Measurements from ENCODE around the gene LIMS2. TPM values are rescaled to one million over a fixed set of nuclear protein-coding genes. Genes with fewer than 3 reads are reported as not detected.

LIMS2 gene
- polyA plus RNA-seq, 1 donor (not counting 4 experiments of a cell fraction or from before 2014, with no cell fraction given): not detected

GRCh38 chr2:127641846-127642507 is 33.4 kb downstream of the LIMS2 start:
- Histone ChIP-seq H3K36me3 (ENCODE audit: control insufficient read depth in 2 of 2, extremely low read depth in 1 of 2, insufficient read depth in 2 of 2, low read length in 2 of 2) (no peaks in the 10 kb centered on the region), H3K27me3 (ENCODE audit: control insufficient read depth, extremely low read depth, insufficient read depth, low read length) (no peaks in the 10 kb centered on the region), H3K4me3 (ENCODE audit: control insufficient read depth in 2 of 3, extremely low read depth in 1 of 3, insufficient read depth in 2 of 3, low read depth in 1 of 3, low read length in 3 of 3) (no peak overlapping the region), H3K79me2 (ENCODE audit: control insufficient read depth, insufficient read depth, low read length) (no peaks in the 10 kb centered on the region), H4K20me1 (ENCODE audit: control insufficient read depth, extremely low read depth, insufficient read depth, low read length) (no peaks in the 10 kb centered on the region), H2AFZ (ENCODE audit: control insufficient read depth, low read length) (no peak overlapping the region), H3K4me1 (ENCODE audit: control insufficient read depth, extremely low read depth, insufficient read depth, low read length) (peaks cover 18% of the 10 kb centered on the region), H3K9me3 (ENCODE audit: control insufficient read depth, low read depth, low read length) (no peaks in the 10 kb centered on the region), H3K4me2 (ENCODE audit: control insufficient read depth, extremely low read depth, insufficient read depth, low read depth, low read length) (no peak overlapping the region), H3K27ac (ENCODE audit: control insufficient read depth, insufficient read depth, low read length) (no peak overlapping the region), H3K9ac (ENCODE audit: control insufficient read depth, extremely low read depth, insufficient read depth, low read length) (no peak overlapping the region), H3K9me1 (ENCODE audit: control insufficient read depth, extremely low read depth, insufficient read depth, low read length) (no peaks in the 10 kb centered on the region)
- no peak for FAIRE-seq
- dilution Hi-C loops (cut with MboI; ENCODE audit: extremely low pct_ligation_motif_present, low sequenced_read_pairs): no loop called here
- TF ChIP-seq CTCF (optimal IDR thresholded peaks at IDR 0.05 in 1 of 3, IDR thresholded peaks at IDR 0.05 in 1 of 3, conservative IDR thresholded peaks at IDR 0.05 in 1 of 3; ENCODE audit: extremely low read depth in 1 of 3, insufficient read depth in 2 of 3, low read length in 3 of 3): no peak
- TF ChIP-seq EZH2 (IDR thresholded peaks at IDR 0.05; ENCODE audit: low read length): no peak
- DNase-seq (ENCODE audit: low read depth, low spot score): no peak

GRCh38 chr2:127641133-127641532 is 34.2 kb downstream of the LIMS2 start:
- H3K9me3 ChIP-seq (ENCODE audit: control insufficient read depth, low read depth, low read length): no peaks in the 10 kb centered on the region
- TF ChIP-seq EZH2 (IDR thresholded peaks at IDR 0.05; ENCODE audit: low read length) (no peak), CTCF (optimal IDR thresholded peaks at IDR 0.05 in 1 of 3, IDR thresholded peaks at IDR 0.05 in 1 of 3, conservative IDR thresholded peaks at IDR 0.05 in 1 of 3; ENCODE audit: extremely low read depth in 1 of 3, insufficient read depth in 2 of 3, low read length in 3 of 3) (no peak)
- H3K36me3 ChIP-seq (ENCODE audit: control insufficient read depth in 2 of 2, extremely low read depth in 1 of 2, insufficient read depth in 2 of 2, low read length in 2 of 2): no peaks in the 10 kb centered on the region
- FAIRE-seq (no peak), DNase-seq (ENCODE audit: low read depth, low spot score) (no peak)
- no peaks in the 10 kb centered on the region for H4K20me1 ChIP-seq (ENCODE audit: control insufficient read depth, extremely low read depth, insufficient read depth, low read length)
- H3K79me2 ChIP-seq (ENCODE audit: control insufficient read depth, insufficient read depth, low read length): no peaks in the 10 kb centered on the region
- no peak overlapping the region for H3K27ac ChIP-seq (ENCODE audit: control insufficient read depth, insufficient read depth, low read length)
- H2AFZ ChIP-seq (ENCODE audit: control insufficient read depth, low read length): no peak overlapping the region
- H3K9me1 ChIP-seq (ENCODE audit: control insufficient read depth, extremely low read depth, insufficient read depth, low read length): no peaks in the 10 kb centered on the region
- H3K4me1 ChIP-seq (ENCODE audit: control insufficient read depth, extremely low read depth, insufficient read depth, low read length): peaks cover 14% of the 10 kb centered on the region
- no peak overlapping the region for H3K4me3 ChIP-seq (ENCODE audit: control insufficient read depth in 2 of 3, extremely low read depth in 1 of 3, insufficient read depth in 2 of 3, low read depth in 1 of 3, low read length in 3 of 3)
- no peak overlapping the region for H3K9ac ChIP-seq (ENCODE audit: control insufficient read depth, extremely low read depth, insufficient read depth, low read length)
- dilution Hi-C loops (cut with MboI; ENCODE audit: extremely low pct_ligation_motif_present, low sequenced_read_pairs): no loop called here
- no peak overlapping the region for H3K4me2 ChIP-seq (ENCODE audit: control insufficient read depth, extremely low read depth, insufficient read depth, low read depth, low read length)
- H3K27me3 ChIP-seq (ENCODE audit: control insufficient read depth, extremely low read depth, insufficient read depth, low read length): no peaks in the 10 kb centered on the region
